Measurements from ENCODE around the gene SNX10. TPM values are rescaled to one million over a fixed set of nuclear protein-coding genes. Genes with fewer than 3 reads are reported as not detected.

Gene SNX10
- total and polyA plus RNA-seq, 2 of the 8 experiments (the other 6 are each of a cell fraction or from before 2014, with no cell fraction given): 4.4 to 9.6 TPM

DNA sequence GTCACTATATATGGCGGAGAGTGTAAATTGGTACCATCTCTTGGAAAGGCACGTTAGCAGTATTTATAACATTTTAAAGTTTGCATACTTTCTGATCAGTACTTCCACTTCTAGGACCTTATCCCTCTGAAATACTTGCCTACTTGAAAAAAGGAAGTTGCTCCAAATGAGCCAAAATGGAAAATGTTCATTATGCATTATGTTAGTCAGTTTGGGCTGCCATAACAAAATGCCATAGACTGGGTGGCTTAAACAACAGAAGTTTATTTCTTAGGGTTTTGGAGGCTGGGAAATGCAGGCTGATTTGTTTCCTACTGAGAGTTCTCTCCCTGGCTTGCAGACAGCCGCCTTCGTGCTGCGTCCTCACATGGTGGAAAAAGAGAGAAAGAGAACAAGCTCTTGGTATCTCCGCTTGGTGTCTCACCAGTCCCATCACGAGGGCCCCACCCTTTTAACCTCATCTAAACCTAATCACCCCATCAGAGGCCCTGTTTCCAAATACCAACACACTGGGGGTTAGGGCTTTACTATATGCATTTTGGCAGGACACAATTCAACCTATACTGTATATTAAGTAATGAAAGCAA is 6.9 kb downstream of the SNX10 start (continued):
- no peak for TF ChIP-seq CREB1 (IDR thresholded peaks at IDR 0.05)

Measured in H1 (cell line).